DOHH2 (cell line): ENCODE measurements around the gene ITIH2.
"Not testable (repeated sequence)": the region's sequence is repeated elsewhere in the genome, so short reads cannot be mapped to it uniquely, and the experiment has no call there.

ENCODE experiments used
- H3F3A ChIP-seq: fragments of 200-600 bp; sonication (generic), shearing (Covaris generic); 2 replicates; pipeline ENCODE4 v1.6.0; 2016; ENCODE audit warnings: antibody characterized with exemption, mild to moderate bottlenecking; ENCODE audit not compliant: control insufficient read depth, insufficient read depth
- H3K27ac ChIP-seq: fragments of 200-600 bp; sonication (generic); 2 replicates; pipeline ENCODE4 v1.5.1; 2014; ENCODE audit warnings: low read depth, mild to moderate bottlenecking, low read length, moderate library complexity
- H3K27me3 ChIP-seq: fragments of 200-600 bp; sonication (generic); 2 replicates; pipeline ENCODE4 v1.6.1; 2014; ENCODE audit warnings: mild to moderate bottlenecking, low read length, mixed read lengths; ENCODE audit not compliant: control insufficient read depth
- H3K36me3 ChIP-seq: fragments of 200-600 bp; sonication (generic); 2 replicates; pipeline ENCODE4 v1.6.1; 2014; ENCODE audit warnings: mild to moderate bottlenecking, low read length, moderate library complexity, mixed read lengths; ENCODE audit not compliant: control insufficient read depth
- H3K4me1 ChIP-seq: fragments of 200-600 bp; sonication (generic); 2 replicates; pipeline ENCODE4 v1.6.1; 2014; ENCODE audit warnings: mild to moderate bottlenecking, low read length, mixed read lengths; ENCODE audit not compliant: control insufficient read depth
- H3K4me2 ChIP-seq: fragments of 200-600 bp; sonication (generic); 2 replicates; pipeline ENCODE4 v1.6.0; 2014; ENCODE audit warnings: mild to moderate bottlenecking, low read length, moderate library complexity
- H3K4me3 ChIP-seq: fragments of 200-600 bp; sonication (generic); 2 replicates; pipeline ENCODE4 v1.5.1; 2014; ENCODE audit warnings: mild to moderate bottlenecking, low read length, mixed read lengths
- H3K79me2 ChIP-seq: fragments of 200-600 bp; sonication (generic); 2 replicates; pipeline ENCODE4 v1.6.1; 2014; ENCODE audit warnings: mild to moderate bottlenecking, low read length, mixed read lengths; ENCODE audit not compliant: control insufficient read depth
- H3K9me2 ChIP-seq: fragments of 200-600 bp; sonication (generic); replicated peaks from 2 replicates; pipeline ENCODE4 v1.6.1; 2014; ENCODE audit warnings: mild to moderate bottlenecking, low read length, mixed read lengths; ENCODE audit not compliant: control insufficient read depth
- H3K9me3 ChIP-seq: fragments of 200-600 bp; sonication (generic); 2 replicates; pipeline ENCODE4 v1.6.1; 2014; ENCODE audit warnings: antibody characterized with exemption, low read length, mixed read lengths; ENCODE audit not compliant: control insufficient read depth, insufficient read depth
- H4K20me1 ChIP-seq: fragments of 200-600 bp; sonication (generic); 2 replicates; pipeline ENCODE4 v1.6.0; 2014; ENCODE audit warnings: low read depth, mild to moderate bottlenecking, antibody characterized with exemption, low read length, moderate library complexity; ENCODE audit not compliant: control insufficient read depth, insufficient read depth
- CTCF ChIP-seq: fragments of 200-600 bp; sonication (generic); IDR thresholded peaks from one replicate; pipeline ENCODE4 v1.5.1; 2014; ENCODE audit warnings: antibody characterized with exemption, mild to moderate bottlenecking, low read depth, low read length; ENCODE audit not compliant: poor library complexity, severe bottlenecking
- EZH2phosphoT487 ChIP-seq: fragments of 200-600 bp; sonication (generic); IDR thresholded peaks from 2 replicates; pipeline ENCODE4 v1.6.1; 2017; ENCODE audit warnings: borderline replicate concordance, mild to moderate bottlenecking, antibody characterized with exemption, low read length, moderate library complexity, mixed read lengths

ITIH2 gene

GRCh38 chr10:7744307-7744706 is 41.2 kb downstream of the ITIH2 start:
- Histone ChIP-seq H3K9me3 (no peaks in the 10 kb centered on the region), H3F3A (no peaks in the 10 kb centered on the region), H3K27me3 (no peaks in the 10 kb centered on the region), H3K4me3 (no peak overlapping the region), H3K36me3 (no peaks in the 10 kb centered on the region), H3K27ac (no peak overlapping the region), H3K4me1 (no peaks in the 10 kb centered on the region), H3K79me2 (no peaks in the 10 kb centered on the region), H3K4me2 (no peak overlapping the region), H4K20me1 (no peaks in the 10 kb centered on the region), H3K9me2 (no peaks in the 10 kb centered on the region)
- no peak for TF ChIP-seq EZH2phosphoT487
- TF ChIP-seq CTCF = no peak

- H3K9me3 ChIP-seq, H3K4me1 ChIP-seq, H3F3A ChIP-seq, H3K4me3 ChIP-seq, H3K9me2 ChIP-seq, H4K20me1 ChIP-seq, H3K27ac ChIP-seq, H3K4me2 ChIP-seq, H3K79me2 ChIP-seq, H3K27me3 ChIP-seq: not testable (repeated sequence)
- peaks cover 12% of the 10 kb centered on the region for H3K36me3 ChIP-seq
Observed at GRCh38 chr10:7748637-7749036, 45.5 kb downstream of the ITIH2 start.

GRCh38 chr10:7750222-7750621 is 47.1 kb downstream of the ITIH2 start:
- TF ChIP-seq EZH2phosphoT487 (no peak), CTCF (no peak)
- Histone ChIP-seq H3K4me1 (no peaks in the 10 kb centered on the region), H3K4me3 (no peak overlapping the region), H3K4me2 (no peak overlapping the region), H3K9me2 (no peaks in the 10 kb centered on the region), H3K27me3 (no peaks in the 10 kb centered on the region), H3K9me3 (no peaks in the 10 kb centered on the region), H4K20me1 (no peaks in the 10 kb centered on the region), H3K27ac (no peak overlapping the region), H3K79me2 (no peaks in the 10 kb centered on the region), H3F3A (no peaks in the 10 kb centered on the region), H3K36me3 (peaks cover 16% of the 10 kb centered on the region)

DNA sequence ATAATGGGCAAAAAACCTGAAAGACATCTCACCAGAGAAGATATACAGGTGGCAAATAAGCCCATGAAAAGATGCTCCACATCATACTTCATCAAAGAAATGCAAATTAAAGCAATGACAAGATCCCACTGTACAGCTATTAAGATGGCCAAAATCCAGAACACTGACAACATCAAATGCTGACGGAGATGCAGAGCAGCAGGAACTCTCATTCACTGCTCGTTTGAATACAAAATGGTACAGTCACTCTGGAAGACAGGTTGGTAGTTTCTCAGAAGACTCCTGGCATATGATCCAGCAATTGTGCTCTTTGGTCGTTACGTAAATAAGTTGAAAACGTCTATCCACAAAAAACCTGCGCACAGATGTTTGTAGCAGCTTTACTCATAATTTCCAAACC is 49.1 kb downstream of the ITIH2 start:
- no peaks in the 10 kb centered on the region for H4K20me1 ChIP-seq
- TF ChIP-seq EZH2phosphoT487 (no peak), CTCF (no peak)
- no peaks in the 10 kb centered on the region for H3K27me3 ChIP-seq
- H3K9me3 ChIP-seq = no peaks in the 10 kb centered on the region
- no peak overlapping the region for H3K27ac ChIP-seq
- no peaks in the 10 kb centered on the region for H3K9me2 ChIP-seq
- H3K4me1 ChIP-seq = no peaks in the 10 kb centered on the region
- H3K4me2 ChIP-seq = no peak overlapping the region
- peaks cover 26% of the 10 kb centered on the region for H3K36me3 ChIP-seq
- no peaks in the 10 kb centered on the region for H3K79me2 ChIP-seq
- no peaks in the 10 kb centered on the region for H3F3A ChIP-seq
- H3K4me3 ChIP-seq = no peak overlapping the region
